SK-N-SH treated with all-trans-retinoic acid at 6 μM for 48 hours (cell line): ENCODE results near the gene TNFRSF8.

Experiments used
- ARNTL ChIP-seq: fragments of 450-650 bp; formaldehyde crosslinking; IDR thresholded peaks from 2 replicates; pipeline ENCODE4 v1.5.0; 2020; ENCODE audit warnings: low read depth, mild to moderate bottlenecking, moderate library complexity, borderline replicate concordance
- CREB5 ChIP-seq: fragments of 250-450 bp; sonication (Bioruptor Pico); IDR thresholded peaks from 2 replicates; pipeline ENCODE4 v1.5.1; 2020; ENCODE audit warnings: low read depth, mild to moderate bottlenecking, moderate library complexity
- POU6F1 ChIP-seq: fragments of 250-450 bp; sonication (Bioruptor Pico); IDR thresholded peaks from 2 replicates; pipeline ENCODE4 v1.8.0; 2021; ENCODE audit warnings: low read depth, mild to moderate bottlenecking, moderate library complexity, borderline replicate concordance
- PPARA ChIP-seq: fragments of 250-450 bp; sonication (Bioruptor Pico); IDR thresholded peaks from 2 replicates; pipeline ENCODE4 v1.5.0; 2020; ENCODE audit warnings: mild to moderate bottlenecking, borderline replicate concordance
- RARB ChIP-seq: fragments of 250-450 bp; sonication (Bioruptor Pico); IDR thresholded peaks from 2 replicates; pipeline ENCODE4 v1.8.0; 2021; ENCODE audit warnings: mild to moderate bottlenecking, moderate library complexity
- TOX ChIP-seq: fragments of 250-450 bp; sonication (Bioruptor Pico); IDR thresholded peaks from 2 replicates; pipeline ENCODE4 v1.8.0; 2021; ENCODE audit warnings: mild to moderate bottlenecking, moderate library complexity, borderline replicate concordance
- ZFP3 ChIP-seq: fragments of 250-450 bp; sonication (Bioruptor Pico); IDR thresholded peaks from 2 replicates; pipeline ENCODE4 v1.5.0; 2020; ENCODE audit warnings: mild to moderate bottlenecking, moderate library complexity
- ZFP30 ChIP-seq: fragments of 450-650 bp; formaldehyde crosslinking; IDR thresholded peaks from 2 replicates; pipeline ENCODE4 v1.5.0; 2022; ENCODE audit warnings: mild to moderate bottlenecking, moderate library complexity
- ZNF565 ChIP-seq: fragments of 450-650 bp; formaldehyde crosslinking; conservative IDR thresholded peaks from 2 replicates; pipeline ENCODE4 v1.5.0; 2020; ENCODE audit warnings: low read depth, mild to moderate bottlenecking, moderate library complexity
- ZNF8 ChIP-seq: fragments of 450-650 bp; formaldehyde crosslinking; IDR thresholded peaks from 2 replicates; pipeline ENCODE4 v1.5.0; 2020; ENCODE audit warnings: mild to moderate bottlenecking, moderate library complexity
- TF ChIP-seq, protein P1 (sequence below): fragments of 250-450 bp; sonication (Bioruptor Pico); IDR thresholded peaks from 2 replicates; pipeline ENCODE4 v1.8.0; 2020; ENCODE audit warnings: mild to moderate bottlenecking, moderate library complexity, borderline replicate concordance

GRCh38 chr1:12069623-12070244 is 6.6 kb downstream of the TNFRSF8 start:
- TF ChIP-seq ZFP3 (CRISPR knock-in tag) = no peak
- TF ChIP-seq, protein P1, sequence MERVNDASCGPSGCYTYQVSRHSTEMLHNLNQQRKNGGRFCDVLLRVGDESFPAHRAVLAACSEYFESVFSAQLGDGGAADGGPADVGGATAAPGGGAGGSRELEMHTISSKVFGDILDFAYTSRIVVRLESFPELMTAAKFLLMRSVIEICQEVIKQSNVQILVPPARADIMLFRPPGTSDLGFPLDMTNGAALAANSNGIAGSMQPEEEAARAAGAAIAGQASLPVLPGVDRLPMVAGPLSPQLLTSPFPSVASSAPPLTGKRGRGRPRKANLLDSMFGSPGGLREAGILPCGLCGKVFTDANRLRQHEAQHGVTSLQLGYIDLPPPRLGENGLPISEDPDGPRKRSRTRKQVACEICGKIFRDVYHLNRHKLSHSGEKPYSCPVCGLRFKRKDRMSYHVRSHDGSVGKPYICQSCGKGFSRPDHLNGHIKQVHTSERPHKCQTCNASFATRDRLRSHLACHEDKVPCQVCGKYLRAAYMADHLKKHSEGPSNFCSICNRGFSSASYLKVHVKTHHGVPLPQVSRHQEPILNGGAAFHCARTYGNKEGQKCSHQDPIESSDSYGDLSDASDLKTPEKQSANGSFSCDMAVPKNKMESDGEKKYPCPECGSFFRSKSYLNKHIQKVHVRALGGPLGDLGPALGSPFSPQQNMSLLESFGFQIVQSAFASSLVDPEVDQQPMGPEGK (CRISPR knock-in tag) = no peak
- TF ChIP-seq PPARA (CRISPR knock-in tag) = no peak
- TF ChIP-seq ZNF565 = no peak
- TF ChIP-seq ARNTL = no peak
- TF ChIP-seq CREB5 (CRISPR knock-in tag) = no peak
- TF ChIP-seq ZNF8 = no peak
- TF ChIP-seq TOX (CRISPR knock-in tag) = no peak
- no peak for TF ChIP-seq ZFP30 (CRISPR knock-in tag)
- no peak for TF ChIP-seq POU6F1 (CRISPR knock-in tag)
- TF ChIP-seq RARB (CRISPR knock-in tag) = no peak
